Kasumi-1 (cell line): ENCODE measurements around the gene RADIL.

Experiments used
- DNase-seq, 2 experiments: peaks; one replicate each; lab custom pipeline; 2025; lab: John Stamatoyannopoulos, UW

RADIL gene

GRCh38 chr7:4754433-4755010 is 129.0 kb downstream of the RADIL start:
- DNase-seq = no peak

- DNase-seq = no peak
These were observed 129.7 kb downstream of the RADIL start for GRCh38 chr7:4753598-4754432.

GRCh38 chr7:4751398-4751947 is 132.0 kb downstream of the RADIL start:
- DNase-seq = no peak

GRCh38 chr7:4749798-4750197 is 133.7 kb downstream of the RADIL start:
- DNase-seq = no peak

GRCh38 chr7:4749363-4749762 is 134.2 kb downstream of the RADIL start:
- DNase-seq = no peak
